HG03175 (cell line): ENCODE measurements around the gene WWOX.

Experiments
- ATAC-seq: cut with Tn5 transposase; IDR thresholded peaks from one replicate; pipeline ENCODE4 v1.9.1; 2021; ENCODE audit warnings: mild to moderate bottlenecking, moderate library complexity; ENCODE audit not compliant: unreplicated experiment

The WWOX gene

GRCh38 chr16:79131321-79132075, 1032.0 kb downstream of the WWOX start:
- ATAC-seq: no peak

- ATAC-seq: no peak
These were observed 1033.2 kb downstream of the WWOX start for GRCh38 chr16:79132701-79133100.

- ATAC-seq: no peak
These were observed 1034.8 kb downstream of the WWOX start for GRCh38 chr16:79134300-79134699.

- no peak for ATAC-seq
These were observed 1037.5 kb downstream of the WWOX start for GRCh38 chr16:79136955-79137354.

- no peak for ATAC-seq
These were observed 1038.0 kb downstream of the WWOX start for GRCh38 chr16:79137426-79137939.

- no peak for ATAC-seq
These were observed 1040.3 kb downstream of the WWOX start for GRCh38 chr16:79139799-79140198.

GRCh38 chr16:79143026-79143425, 1043.6 kb downstream of the WWOX start:
- ATAC-seq: no peak

- ATAC-seq: no peak
These were observed 1050.7 kb downstream of the WWOX start for GRCh38 chr16:79150151-79150550.

GRCh38 chr16:79150632-79151310, 1051.3 kb downstream of the WWOX start:
- no peak for ATAC-seq

- no peak for ATAC-seq
These were observed 1054.6 kb downstream of the WWOX start for GRCh38 chr16:79154086-79154485.

GRCh38 chr16:79155471-79155870, 1056.0 kb downstream of the WWOX start:
- ATAC-seq: no peak

- no peak for ATAC-seq
These were observed 1056.5 kb downstream of the WWOX start for GRCh38 chr16:79155904-79156303.

GRCh38 chr16:79156761-79157160, 1057.3 kb downstream of the WWOX start:
- no peak for ATAC-seq

GRCh38 chr16:79158337-79158736, 1058.9 kb downstream of the WWOX start:
- ATAC-seq: no peak

- no peak for ATAC-seq
These were observed 1060.0 kb downstream of the WWOX start for GRCh38 chr16:79159261-79160049.

- ATAC-seq: no peak
These were observed 1063.5 kb downstream of the WWOX start for GRCh38 chr16:79162977-79163376.

GRCh38 chr16:79163691-79164387, 1064.4 kb downstream of the WWOX start:
- no peak for ATAC-seq

- ATAC-seq: no peak
These were observed 1065.0 kb downstream of the WWOX start for GRCh38 chr16:79164388-79164995.

- ATAC-seq: no peak
These were observed 1065.6 kb downstream of the WWOX start for GRCh38 chr16:79165079-79165478.

GRCh38 chr16:79165506-79165905, 1066.1 kb downstream of the WWOX start:
- no peak for ATAC-seq
